ENCODE results near the gene RWDD3.

The RWDD3 gene

DNA sequence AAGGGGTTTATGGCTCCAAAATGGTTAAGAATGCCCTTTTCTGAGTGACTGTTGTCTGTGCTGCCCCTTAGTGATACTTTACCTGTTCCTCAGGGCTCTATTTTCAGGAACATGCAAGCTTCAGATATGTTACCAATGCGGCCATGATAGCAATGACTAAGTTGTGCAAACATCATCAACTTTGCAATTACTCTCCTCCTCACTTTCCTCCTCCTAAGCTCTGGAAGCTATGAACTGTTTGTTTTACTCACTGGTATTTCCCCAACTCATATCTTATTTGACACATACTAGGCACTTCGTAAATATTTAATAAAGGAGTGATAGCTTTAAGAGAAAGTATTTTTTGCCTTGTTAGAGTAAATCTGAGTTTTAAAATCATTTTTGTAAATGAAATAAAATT, 53.8 kb downstream of the RWDD3 start:
- no peak for TF ChIP-seq SPI1 (IDR thresholded peaks at IDR 0.05; ENCODE audit: borderline replicate concordance, low read depth)
- TF ChIP-seq, protein P1, sequence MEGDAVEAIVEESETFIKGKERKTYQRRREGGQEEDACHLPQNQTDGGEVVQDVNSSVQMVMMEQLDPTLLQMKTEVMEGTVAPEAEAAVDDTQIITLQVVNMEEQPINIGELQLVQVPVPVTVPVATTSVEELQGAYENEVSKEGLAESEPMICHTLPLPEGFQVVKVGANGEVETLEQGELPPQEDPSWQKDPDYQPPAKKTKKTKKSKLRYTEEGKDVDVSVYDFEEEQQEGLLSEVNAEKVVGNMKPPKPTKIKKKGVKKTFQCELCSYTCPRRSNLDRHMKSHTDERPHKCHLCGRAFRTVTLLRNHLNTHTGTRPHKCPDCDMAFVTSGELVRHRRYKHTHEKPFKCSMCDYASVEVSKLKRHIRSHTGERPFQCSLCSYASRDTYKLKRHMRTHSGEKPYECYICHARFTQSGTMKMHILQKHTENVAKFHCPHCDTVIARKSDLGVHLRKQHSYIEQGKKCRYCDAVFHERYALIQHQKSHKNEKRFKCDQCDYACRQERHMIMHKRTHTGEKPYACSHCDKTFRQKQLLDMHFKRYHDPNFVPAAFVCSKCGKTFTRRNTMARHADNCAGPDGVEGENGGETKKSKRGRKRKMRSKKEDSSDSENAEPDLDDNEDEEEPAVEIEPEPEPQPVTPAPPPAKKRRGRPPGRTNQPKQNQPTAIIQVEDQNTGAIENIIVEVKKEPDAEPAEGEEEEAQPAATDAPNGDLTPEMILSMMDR (IDR thresholded peaks at IDR 0.05; ENCODE audit: insufficient read depth, low read length): no peak
- TF ChIP-seq GABPA (IDR thresholded peaks at IDR 0.05; ENCODE audit: low read depth): no peak
- TF ChIP-seq, protein P2, sequence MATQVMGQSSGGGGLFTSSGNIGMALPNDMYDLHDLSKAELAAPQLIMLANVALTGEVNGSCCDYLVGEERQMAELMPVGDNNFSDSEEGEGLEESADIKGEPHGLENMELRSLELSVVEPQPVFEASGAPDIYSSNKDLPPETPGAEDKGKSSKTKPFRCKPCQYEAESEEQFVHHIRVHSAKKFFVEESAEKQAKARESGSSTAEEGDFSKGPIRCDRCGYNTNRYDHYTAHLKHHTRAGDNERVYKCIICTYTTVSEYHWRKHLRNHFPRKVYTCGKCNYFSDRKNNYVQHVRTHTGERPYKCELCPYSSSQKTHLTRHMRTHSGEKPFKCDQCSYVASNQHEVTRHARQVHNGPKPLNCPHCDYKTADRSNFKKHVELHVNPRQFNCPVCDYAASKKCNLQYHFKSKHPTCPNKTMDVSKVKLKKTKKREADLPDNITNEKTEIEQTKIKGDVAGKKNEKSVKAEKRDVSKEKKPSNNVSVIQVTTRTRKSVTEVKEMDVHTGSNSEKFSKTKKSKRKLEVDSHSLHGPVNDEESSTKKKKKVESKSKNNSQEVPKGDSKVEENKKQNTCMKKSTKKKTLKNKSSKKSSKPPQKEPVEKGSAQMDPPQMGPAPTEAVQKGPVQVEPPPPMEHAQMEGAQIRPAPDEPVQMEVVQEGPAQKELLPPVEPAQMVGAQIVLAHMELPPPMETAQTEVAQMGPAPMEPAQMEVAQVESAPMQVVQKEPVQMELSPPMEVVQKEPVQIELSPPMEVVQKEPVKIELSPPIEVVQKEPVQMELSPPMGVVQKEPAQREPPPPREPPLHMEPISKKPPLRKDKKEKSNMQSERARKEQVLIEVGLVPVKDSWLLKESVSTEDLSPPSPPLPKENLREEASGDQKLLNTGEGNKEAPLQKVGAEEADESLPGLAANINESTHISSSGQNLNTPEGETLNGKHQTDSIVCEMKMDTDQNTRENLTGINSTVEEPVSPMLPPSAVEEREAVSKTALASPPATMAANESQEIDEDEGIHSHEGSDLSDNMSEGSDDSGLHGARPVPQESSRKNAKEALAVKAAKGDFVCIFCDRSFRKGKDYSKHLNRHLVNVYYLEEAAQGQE (IDR thresholded peaks at IDR 0.05; ENCODE audit: insufficient replicate concordance, low read depth): no peak
- no peak for TF ChIP-seq POLR2AphosphoS5 (IDR thresholded peaks at IDR 0.05; ENCODE audit: low read depth)
- Histone ChIP-seq H3K4me3 (replicated peaks; ENCODE audit: insufficient read depth, low read length) (no peak overlapping the region), H3K27ac (replicated peaks) (no peak overlapping the region), H3K27me3 (ENCODE audit: insufficient read depth, poor library complexity, severe bottlenecking) (peaks cover 7% of the 10 kb centered on the region)
- DNase-seq (ENCODE audit: low read depth in 1 of 2, low spot score in 1 of 2): no peak

Measured in HL-60 (cell line).